BLaER1 treated with 17β-estradiol and CSF1 and Interleukin-3, amounts not matched to agents 10 nM and 100 nM (cell line): ENCODE results near the gene NEBL.

Experiments
- H3K27ac ChIP-seq, 11 experiments: shearing (Covaris generic); formaldehyde crosslinking; 2 replicates each; pipeline ENCODE4 v1.8.1; 2022
- H3K27me3 ChIP-seq, 11 experiments: shearing (Covaris generic); formaldehyde crosslinking; 2 replicates each; pipeline ENCODE4 v1.8.1; 2022
- H3K36me3 ChIP-seq, 11 experiments: shearing (Covaris generic); formaldehyde crosslinking; 2 replicates each; pipeline ENCODE4 v1.8.1; 2022
- H3K4me1 ChIP-seq, 10 experiments: shearing (Covaris generic); formaldehyde crosslinking; 2 replicates each; pipeline ENCODE4 v1.8.1; 2022
- H3K4me2 ChIP-seq, 11 experiments: shearing (Covaris generic); formaldehyde crosslinking; 2 replicates each; pipeline ENCODE4 v1.8.1; 2022
- H3K4me3 ChIP-seq, 10 experiments: shearing (Covaris generic); formaldehyde crosslinking; 2 replicates each; pipeline ENCODE4 v1.8.1; 2022
- H3K9ac ChIP-seq, 11 experiments: shearing (Covaris generic); formaldehyde crosslinking; 2 replicates each; pipeline ENCODE4 v1.8.1; 2022
- H3K9me3 ChIP-seq, 11 experiments: shearing (Covaris generic); formaldehyde crosslinking; replicated peaks in 1 of 11; 2 replicates each; pipeline ENCODE4 v1.8.1; 2022
- H4K20me1 ChIP-seq, 11 experiments: shearing (Covaris generic); formaldehyde crosslinking; 2 replicates each; pipeline ENCODE4 v1.8.1; 2022
- Cebpa-rat ChIP-seq, 11 experiments: shearing (Covaris generic); IDR thresholded peaks; 2 replicates each; pipeline ENCODE4 v1.8.1; 2022

NEBL gene

GRCh38 chr10:20877986-20878983 is 18.8 kb downstream of the NEBL start:
- Histone ChIP-seq H3K36me3 (no peaks in the 10 kb centered on the region), H3K27me3 (no peaks in the 10 kb centered on the region), H3K9ac (no peak overlapping the region), H3K4me2 (no peak overlapping the region), H3K4me3 (no peak overlapping the region), H4K20me1 (no peaks in the 10 kb centered on the region), H3K9me3 (0 out of 22 replicates have a peak, but pooled peaks cover 0 to 7% (median 0%) of the 10 kb centered on the region in 11 experiments), H3K27ac (no peak overlapping the region), H3K4me1 (no peaks in the 10 kb centered on the region)
- no peak for TF ChIP-seq Cebpa-rat (IDR thresholded peaks at IDR 0.05)

- no peaks in the 10 kb centered on the region for H3K4me1 ChIP-seq
- H3K27ac ChIP-seq = no peak overlapping the region
- 0 out of 22 replicates have a peak, but pooled peaks cover 0 to 7% (median 0%) of the 10 kb centered on the region in 11 experiments for H3K9me3 ChIP-seq
- H3K4me3 ChIP-seq = no peak overlapping the region
- no peak overlapping the region for H3K9ac ChIP-seq
- H4K20me1 ChIP-seq = no peaks in the 10 kb centered on the region
- no peaks in the 10 kb centered on the region for H3K36me3 ChIP-seq
- TF ChIP-seq Cebpa-rat (IDR thresholded peaks at IDR 0.05) = no peak
- no peaks in the 10 kb centered on the region for H3K27me3 ChIP-seq
- H3K4me2 ChIP-seq = no peak overlapping the region
Observed at GRCh38 chr10:20877554-20877953, 19.6 kb downstream of the NEBL start.

GRCh38 chr10:20874261-20874660 is 22.9 kb downstream of the NEBL start:
- Histone ChIP-seq H3K4me2 (no peak overlapping the region), H3K36me3 (no peaks in the 10 kb centered on the region), H4K20me1 (no peaks in the 10 kb centered on the region), H3K27me3 (no peaks in the 10 kb centered on the region), H3K27ac (no peak overlapping the region), H3K4me1 (no peaks in the 10 kb centered on the region), H3K4me3 (no peak overlapping the region), H3K9me3 (0 out of 22 replicates have a peak, but pooled peaks cover 0 to 7% (median 0%) of the 10 kb centered on the region in 11 experiments), H3K9ac (no peak overlapping the region)
- no peak for TF ChIP-seq Cebpa-rat (IDR thresholded peaks at IDR 0.05)

DNA sequence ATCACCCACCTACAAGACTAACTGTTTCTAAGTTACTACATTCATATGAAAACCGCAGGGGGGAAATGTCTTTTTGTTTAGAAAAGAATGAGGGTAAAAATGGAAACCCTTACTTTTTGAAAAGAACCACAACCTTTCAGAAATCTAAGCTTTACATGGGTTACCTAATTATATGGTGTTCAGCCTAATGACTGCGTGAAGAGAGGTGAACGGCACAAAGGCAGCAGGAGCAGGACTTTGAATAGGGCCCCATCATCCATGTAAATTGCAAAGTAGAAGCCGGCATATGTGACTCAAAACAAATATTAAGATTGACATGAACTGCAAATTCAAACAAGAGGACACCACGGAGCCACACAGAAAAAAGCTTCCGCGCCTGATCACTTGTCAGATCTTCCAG is 25.1 kb downstream of the NEBL start:
- H3K4me3 ChIP-seq = no peak overlapping the region
- H3K27me3 ChIP-seq = no peaks in the 10 kb centered on the region
- no peaks in the 10 kb centered on the region for H3K36me3 ChIP-seq
- no peak overlapping the region for H3K27ac ChIP-seq
- H3K9ac ChIP-seq = no peak overlapping the region
- no peaks in the 10 kb centered on the region for H4K20me1 ChIP-seq
- no peaks in the 10 kb centered on the region for H3K4me1 ChIP-seq
- TF ChIP-seq Cebpa-rat (IDR thresholded peaks at IDR 0.05) = no peak
- H3K4me2 ChIP-seq = no peak overlapping the region
- no peaks in the 10 kb centered on the region for H3K9me3 ChIP-seq

DNA sequence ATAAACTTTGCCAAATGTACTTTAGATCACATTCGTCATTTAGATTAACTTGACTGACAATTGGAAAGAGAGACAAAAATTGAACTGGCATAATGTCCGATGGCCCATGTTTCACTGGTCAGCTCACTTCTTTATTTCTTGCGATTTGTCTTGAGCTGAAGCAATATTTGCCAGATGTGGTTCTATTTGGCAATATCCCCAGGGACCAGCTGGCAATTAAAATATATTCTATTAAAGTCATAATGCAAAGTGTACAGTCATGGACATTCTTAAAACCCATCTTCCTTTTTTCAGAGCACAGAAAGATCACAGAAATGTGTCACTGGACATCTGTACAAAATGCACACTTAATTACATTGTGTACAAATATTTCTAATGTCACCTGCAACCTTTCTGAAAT is 26.3 kb downstream of the NEBL start:
- Histone ChIP-seq H3K9ac (no peak overlapping the region), H3K27ac (no peak overlapping the region), H3K9me3 (no peaks in the 10 kb centered on the region), H4K20me1 (no peaks in the 10 kb centered on the region), H3K4me3 (no peak overlapping the region), H3K36me3 (no peaks in the 10 kb centered on the region), H3K4me2 (no peak overlapping the region), H3K4me1 (no peaks in the 10 kb centered on the region), H3K27me3 (no peaks in the 10 kb centered on the region)
- no peak for TF ChIP-seq Cebpa-rat (IDR thresholded peaks at IDR 0.05)

DNA sequence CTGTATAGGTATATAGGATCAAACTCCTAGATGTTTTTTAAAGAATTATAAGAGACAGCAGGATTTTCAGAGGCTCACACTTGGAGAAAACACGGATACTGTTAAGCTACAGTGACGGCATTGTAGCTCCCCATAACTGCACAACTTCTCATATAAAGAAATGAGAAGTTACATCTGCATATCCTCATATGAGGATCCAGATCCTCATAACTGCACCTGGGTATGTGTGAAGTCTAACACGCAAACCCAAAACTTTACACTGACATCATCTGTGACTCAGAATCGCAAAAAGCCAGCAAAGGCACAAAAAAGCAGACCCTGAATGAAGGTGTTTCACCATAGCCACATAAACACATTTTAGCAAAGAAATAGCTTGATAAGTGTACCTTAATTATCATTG is 34.1 kb downstream of the NEBL start:
- Histone ChIP-seq H3K9ac (no peak overlapping the region), H3K9me3 (no peaks in the 10 kb centered on the region), H3K4me3 (no peak overlapping the region), H4K20me1 (no peaks in the 10 kb centered on the region), H3K4me2 (no peak overlapping the region), H3K27ac (no peak overlapping the region), H3K4me1 (no peaks in the 10 kb centered on the region), H3K27me3 (no peaks in the 10 kb centered on the region), H3K36me3 (no peaks in the 10 kb centered on the region)
- TF ChIP-seq Cebpa-rat (IDR thresholded peaks at IDR 0.05) = no peak

- H3K9me3 ChIP-seq = no peaks in the 10 kb centered on the region
- no peaks in the 10 kb centered on the region for H4K20me1 ChIP-seq
- no peaks in the 10 kb centered on the region for H3K36me3 ChIP-seq
- 0 out of 20 replicates have a peak, but pooled peaks cover 0 to 3% (median 0%) of the 10 kb centered on the region in 10 experiments for H3K4me1 ChIP-seq
- no peak overlapping the region for H3K4me2 ChIP-seq
- no peak overlapping the region for H3K4me3 ChIP-seq
- H3K27me3 ChIP-seq = no peaks in the 10 kb centered on the region
- no peak overlapping the region for H3K27ac ChIP-seq
- H3K9ac ChIP-seq = no peak overlapping the region
- TF ChIP-seq Cebpa-rat (IDR thresholded peaks at IDR 0.05) = no peak
Observed at GRCh38 chr10:20858292-20859124, 38.6 kb downstream of the NEBL start.

- no peaks in the 10 kb centered on the region for H4K20me1 ChIP-seq
- no peak for TF ChIP-seq Cebpa-rat (IDR thresholded peaks at IDR 0.05)
- no peak overlapping the region for H3K9ac ChIP-seq
- H3K36me3 ChIP-seq = no peaks in the 10 kb centered on the region
- H3K9me3 ChIP-seq = no peaks in the 10 kb centered on the region
- H3K4me3 ChIP-seq = no peak overlapping the region
- 0 out of 20 replicates have a peak, but pooled peaks cover 0 to 3% (median 0%) of the 10 kb centered on the region in 10 experiments for H3K4me1 ChIP-seq
- no peaks in the 10 kb centered on the region for H3K27me3 ChIP-seq
- no peak overlapping the region for H3K27ac ChIP-seq
- no peak overlapping the region for H3K4me2 ChIP-seq
Observed at GRCh38 chr10:20856484-20856883, 40.6 kb downstream of the NEBL start.

DNA sequence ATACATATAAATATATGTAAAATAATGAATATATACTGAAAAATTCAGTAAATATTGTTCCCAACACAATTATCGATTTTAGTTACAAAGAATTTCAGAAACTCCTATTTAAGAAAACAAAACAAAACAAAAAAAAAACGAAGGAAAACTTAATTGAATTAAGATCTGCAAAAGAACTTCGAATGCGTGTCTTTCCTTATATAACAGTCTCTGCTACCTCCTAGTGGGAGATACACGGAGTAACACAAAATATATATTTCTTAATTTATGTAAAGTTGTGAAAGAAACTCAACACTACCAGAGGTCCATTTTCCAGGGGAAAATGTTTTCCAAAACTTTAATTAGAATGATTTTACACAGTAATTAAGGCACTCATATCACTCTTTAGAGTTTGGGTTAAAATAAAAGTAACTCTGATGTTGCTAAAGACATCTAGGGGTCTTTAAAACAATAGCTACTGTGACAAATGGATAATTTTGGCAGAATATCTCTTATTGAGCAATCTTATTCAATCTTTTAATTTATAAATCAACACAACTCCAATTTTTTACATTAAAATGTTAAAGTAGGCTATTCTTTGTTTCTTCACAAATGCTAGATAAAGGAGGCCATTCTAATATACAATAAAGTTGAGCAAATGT is 41.6 kb downstream of the NEBL start:
- H3K4me2 ChIP-seq = no peak overlapping the region
- H4K20me1 ChIP-seq = no peaks in the 10 kb centered on the region
- no peak for TF ChIP-seq Cebpa-rat (IDR thresholded peaks at IDR 0.05)

More for the DNA sequence above, 41.6 kb downstream of the NEBL start:
- H3K36me3 ChIP-seq = no peaks in the 10 kb centered on the region
- no peaks in the 10 kb centered on the region for H3K9me3 ChIP-seq
- H3K4me1 ChIP-seq = 0 out of 20 replicates have a peak, but pooled peaks cover 0 to 3% (median 0%) of the 10 kb centered on the region in 10 experiments
- H3K27me3 ChIP-seq = no peaks in the 10 kb centered on the region
- no peak overlapping the region for H3K27ac ChIP-seq
- H3K9ac ChIP-seq = no peak overlapping the region
- no peak overlapping the region for H3K4me3 ChIP-seq
